ENCODE results near the gene PCDH9. TPM values are rescaled to one million over a fixed set of nuclear protein-coding genes. Genes with fewer than 3 reads are reported as not detected.

PCDH9 gene
- total RNA-seq, 6 donors from 2014 or later, result 3.1 to 19.4 (median 7.8) TPM

DNA sequence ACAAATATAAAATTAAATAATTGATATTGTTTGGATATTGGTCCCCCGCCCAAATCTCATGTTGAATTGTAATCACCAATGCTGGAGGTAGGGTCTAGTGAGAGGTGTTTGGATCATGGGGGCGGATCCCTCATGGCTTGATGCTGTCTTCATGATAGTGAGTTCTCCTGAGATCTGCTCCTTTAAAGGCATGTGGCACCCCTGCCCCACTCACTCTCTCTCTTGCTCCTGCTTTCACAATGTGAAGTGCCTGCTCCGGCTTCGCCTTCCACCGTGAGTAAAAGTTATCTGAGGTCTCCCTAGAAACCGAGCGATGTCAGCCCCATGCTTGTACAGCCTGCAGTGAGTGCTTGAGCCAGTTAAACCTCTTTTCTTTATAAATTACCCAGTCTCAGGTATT, 248.2 kb downstream of the PCDH9 start:
- no peaks in the 10 kb centered on the region for H3K36me3 ChIP-seq
- TF ChIP-seq, protein P1, sequence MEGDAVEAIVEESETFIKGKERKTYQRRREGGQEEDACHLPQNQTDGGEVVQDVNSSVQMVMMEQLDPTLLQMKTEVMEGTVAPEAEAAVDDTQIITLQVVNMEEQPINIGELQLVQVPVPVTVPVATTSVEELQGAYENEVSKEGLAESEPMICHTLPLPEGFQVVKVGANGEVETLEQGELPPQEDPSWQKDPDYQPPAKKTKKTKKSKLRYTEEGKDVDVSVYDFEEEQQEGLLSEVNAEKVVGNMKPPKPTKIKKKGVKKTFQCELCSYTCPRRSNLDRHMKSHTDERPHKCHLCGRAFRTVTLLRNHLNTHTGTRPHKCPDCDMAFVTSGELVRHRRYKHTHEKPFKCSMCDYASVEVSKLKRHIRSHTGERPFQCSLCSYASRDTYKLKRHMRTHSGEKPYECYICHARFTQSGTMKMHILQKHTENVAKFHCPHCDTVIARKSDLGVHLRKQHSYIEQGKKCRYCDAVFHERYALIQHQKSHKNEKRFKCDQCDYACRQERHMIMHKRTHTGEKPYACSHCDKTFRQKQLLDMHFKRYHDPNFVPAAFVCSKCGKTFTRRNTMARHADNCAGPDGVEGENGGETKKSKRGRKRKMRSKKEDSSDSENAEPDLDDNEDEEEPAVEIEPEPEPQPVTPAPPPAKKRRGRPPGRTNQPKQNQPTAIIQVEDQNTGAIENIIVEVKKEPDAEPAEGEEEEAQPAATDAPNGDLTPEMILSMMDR (IDR thresholded peaks at IDR 0.05), result no peak
- TF ChIP-seq POLR2A (IDR thresholded peaks at IDR 0.05), result no peak
- TF ChIP-seq EP300 (IDR thresholded peaks at IDR 0.05), result no peak
- H3K4me1 ChIP-seq, result no peaks in the 10 kb centered on the region
- no peaks in the 10 kb centered on the region for H3K9me3 ChIP-seq
- DNase-seq, result no peak
- H3K27me3 ChIP-seq, result no peaks in the 10 kb centered on the region
- WGBS, 2 donors, result 92 to 96% methylated on average over 7 of the region's 7 CpGs
- no peak overlapping the region for H3K4me3 ChIP-seq
- H3K27ac ChIP-seq, result no peak overlapping the region
- ATAC-seq (ENCODE audit: low FRiP score in 2 of 2), result no peak

DNA sequence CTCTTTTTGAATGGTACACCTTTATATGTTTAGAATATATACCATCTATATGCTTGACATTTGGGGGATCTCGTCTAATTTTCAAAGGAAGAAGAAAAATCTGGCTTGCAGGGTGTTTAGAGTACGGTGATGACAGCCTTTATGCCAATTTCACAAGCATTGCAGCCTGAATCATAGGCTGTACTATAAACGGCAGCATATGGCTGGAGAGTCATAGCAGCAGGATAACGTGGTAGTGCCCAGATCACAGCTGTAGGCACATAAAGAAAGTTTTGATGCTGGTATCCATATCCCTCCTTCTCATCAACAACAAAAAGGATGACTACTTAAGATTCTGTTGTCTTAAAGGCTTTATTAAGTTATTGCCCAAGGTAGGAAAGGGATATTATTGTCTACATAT, 253.0 kb downstream of the PCDH9 start:
- H3K27ac ChIP-seq, result no peak overlapping the region
- TF ChIP-seq POLR2A (IDR thresholded peaks at IDR 0.05) (no peak), POLR2AphosphoS5 (IDR thresholded peaks at IDR 0.05) (no peak)
- TF ChIP-seq, protein P1 (IDR thresholded peaks at IDR 0.05), result no peak
- H3K9me3 ChIP-seq, result no peaks in the 10 kb centered on the region
- H3K4me1 ChIP-seq, result no peaks in the 10 kb centered on the region
- no peak overlapping the region for H3K4me3 ChIP-seq
- no peak for ATAC-seq (ENCODE audit: low FRiP score in 2 of 2)
- H3K36me3 ChIP-seq, result no peaks in the 10 kb centered on the region
- H3K27me3 ChIP-seq, result no peaks in the 10 kb centered on the region
- 86 to 90% methylated on average over 4 of the region's 4 CpGs for WGBS, 2 donors
- DNase-seq, result no peak

DNA sequence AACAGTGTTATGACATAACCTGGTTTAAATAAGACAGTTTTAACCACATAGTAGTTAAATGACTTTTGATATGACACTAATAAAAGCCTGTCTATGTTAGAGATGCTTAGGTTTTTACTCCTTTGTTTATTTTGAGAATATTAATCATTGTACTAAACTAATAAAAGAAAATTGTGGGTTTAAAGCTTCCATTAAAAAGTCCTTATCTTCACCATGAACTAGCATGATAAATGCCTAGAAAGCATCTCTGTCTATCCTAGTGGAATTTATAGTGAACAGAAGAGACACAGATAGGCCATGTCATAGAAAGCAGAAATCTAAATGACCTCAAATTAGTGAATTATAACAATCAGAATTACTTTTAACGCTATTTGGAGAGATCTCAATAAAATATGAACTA, 255.2 kb downstream of the PCDH9 start:
- no peak for DNase-seq
- WGBS, 2 donors, result 97 to 100% methylated on average over 1 of the region's 1 CpG
- TF ChIP-seq, protein P1 (IDR thresholded peaks at IDR 0.05), result no peak
- TF ChIP-seq EP300 (IDR thresholded peaks at IDR 0.05), result no peak
- no peak for TF ChIP-seq POLR2A (IDR thresholded peaks at IDR 0.05)
- TF ChIP-seq POLR2AphosphoS5 (IDR thresholded peaks at IDR 0.05), result no peak
- H3K4me1 ChIP-seq, result no peaks in the 10 kb centered on the region
- H3K27me3 ChIP-seq, result no peaks in the 10 kb centered on the region
- H3K36me3 ChIP-seq, result no peaks in the 10 kb centered on the region
- H3K4me3 ChIP-seq, result no peak overlapping the region
- no peak for ATAC-seq (ENCODE audit: low FRiP score in 2 of 2)
- H3K27ac ChIP-seq, result no peak overlapping the region
- no peaks in the 10 kb centered on the region for H3K9me3 ChIP-seq

DNA sequence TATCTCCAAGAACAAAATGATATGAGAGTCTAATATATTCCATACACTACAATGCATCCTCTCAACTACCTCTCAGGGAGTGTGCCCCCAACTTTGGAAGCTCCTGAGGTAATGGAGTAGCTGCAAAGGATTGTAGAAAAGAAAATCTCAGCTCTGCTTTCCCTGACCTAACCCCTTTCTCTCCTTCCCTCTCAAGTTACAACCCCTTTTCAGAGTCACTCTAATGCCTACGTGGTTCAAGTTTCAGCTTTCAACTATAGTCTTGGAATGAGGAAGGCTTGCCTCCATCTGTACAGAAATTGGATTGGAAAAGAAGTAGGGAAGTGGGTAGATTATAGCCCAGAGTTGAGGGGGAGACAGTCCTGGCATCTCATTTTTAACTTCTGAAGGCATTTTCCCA, 256.0 kb downstream of the PCDH9 start:
- ATAC-seq (ENCODE audit: low FRiP score in 2 of 2) (no peak), DNase-seq (no peak)
- Histone ChIP-seq H3K4me3 (no peak overlapping the region), H3K27ac (no peak overlapping the region), H3K27me3 (no peaks in the 10 kb centered on the region), H3K36me3 (no peaks in the 10 kb centered on the region), H3K9me3 (no peaks in the 10 kb centered on the region), H3K4me1 (no peaks in the 10 kb centered on the region)
- TF ChIP-seq, protein P1 (IDR thresholded peaks at IDR 0.05), result no peak
- no peak for TF ChIP-seq POLR2A (IDR thresholded peaks at IDR 0.05)
- TF ChIP-seq EP300 (IDR thresholded peaks at IDR 0.05), result no peak
- no peak for TF ChIP-seq POLR2AphosphoS5 (IDR thresholded peaks at IDR 0.05)
- 85 to 87% methylated on average over 1 of the region's 1 CpG for WGBS, 2 donors

DNA sequence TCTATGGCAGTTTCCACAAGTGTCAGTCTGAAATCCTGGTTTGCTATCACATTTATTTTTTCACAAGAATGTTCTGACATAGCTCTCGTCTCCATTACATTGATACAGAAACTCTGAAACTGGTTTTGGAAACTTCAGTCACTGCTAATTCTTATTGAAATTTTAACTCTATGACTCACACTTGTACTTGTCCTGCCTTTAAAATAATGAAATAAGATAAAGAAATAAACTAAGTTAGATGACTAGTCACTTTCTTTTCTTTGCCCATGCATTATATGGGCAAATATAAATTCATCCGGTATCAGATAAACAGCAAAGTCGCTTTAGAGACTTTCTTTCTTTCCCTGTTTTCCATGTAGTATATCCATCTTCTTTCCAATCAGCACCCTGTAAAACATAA, 257.5 kb downstream of the PCDH9 start:
- DNase-seq (no peak), ATAC-seq (ENCODE audit: low FRiP score in 2 of 2) (no peak)
- H3K27me3 ChIP-seq, result no peaks in the 10 kb centered on the region
- H3K4me3 ChIP-seq, result no peak overlapping the region
- no peak overlapping the region for H3K27ac ChIP-seq
- WGBS, 2 donors, result 88 to 95% methylated on average over 3 of the region's 3 CpGs
- no peaks in the 10 kb centered on the region for H3K4me1 ChIP-seq
- no peaks in the 10 kb centered on the region for H3K36me3 ChIP-seq
- H3K9me3 ChIP-seq, result no peaks in the 10 kb centered on the region
- TF ChIP-seq EP300 (IDR thresholded peaks at IDR 0.05) (no peak), POLR2A (IDR thresholded peaks at IDR 0.05) (no peak), POLR2AphosphoS5 (IDR thresholded peaks at IDR 0.05) (no peak)
- TF ChIP-seq, protein P1 (IDR thresholded peaks at IDR 0.05), result no peak

Data from upper lobe of left lung (tissue), 6 donors.